HG03442 (cell line): Measurements from ENCODE around the gene GPSM1.

Source experiments
- ATAC-seq: cut with Tn5 transposase; IDR thresholded peaks from one replicate; pipeline ENCODE4 v1.9.1; 2021; ENCODE audit warnings: mild to moderate bottlenecking, moderate library complexity; ENCODE audit not compliant: unreplicated experiment

GPSM1 gene

DNA sequence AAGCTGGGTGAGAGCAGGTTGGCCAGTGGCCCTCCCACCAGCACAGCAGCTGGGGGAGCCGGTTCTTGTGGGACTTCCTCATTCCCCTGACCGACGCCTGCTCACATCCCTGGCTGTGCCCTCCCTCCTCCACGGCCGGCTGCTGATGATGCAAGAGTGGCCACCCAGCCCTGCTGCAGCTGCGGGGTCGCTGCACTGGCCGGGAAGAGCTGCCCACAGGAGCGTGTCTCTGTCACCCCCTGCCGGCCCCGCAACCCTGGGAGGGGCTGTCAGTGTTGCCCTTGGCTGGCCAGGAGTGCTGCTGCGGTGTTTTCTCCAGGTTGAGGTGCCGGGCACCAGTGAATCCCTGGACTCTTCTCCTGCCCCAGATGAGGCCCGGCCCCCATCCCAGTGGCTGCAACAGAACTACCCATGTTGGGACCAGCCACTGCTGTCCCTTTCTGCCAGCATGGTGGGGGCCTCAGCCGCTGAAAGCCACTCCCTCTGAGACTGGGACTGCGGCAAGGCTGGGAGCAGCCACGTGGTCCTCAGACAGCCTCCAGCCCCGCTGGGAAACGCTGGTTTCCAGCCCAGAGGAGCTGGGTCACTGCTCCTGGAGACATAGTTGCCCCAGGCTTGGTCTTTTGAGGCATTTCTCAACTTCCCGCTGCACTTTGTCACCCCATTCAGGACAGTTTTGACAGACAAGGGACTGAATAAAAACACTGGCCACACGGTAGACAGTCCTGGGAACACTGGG lies 45.4 kb downstream of the GPSM1 start:
- no peak for ATAC-seq

DNA sequence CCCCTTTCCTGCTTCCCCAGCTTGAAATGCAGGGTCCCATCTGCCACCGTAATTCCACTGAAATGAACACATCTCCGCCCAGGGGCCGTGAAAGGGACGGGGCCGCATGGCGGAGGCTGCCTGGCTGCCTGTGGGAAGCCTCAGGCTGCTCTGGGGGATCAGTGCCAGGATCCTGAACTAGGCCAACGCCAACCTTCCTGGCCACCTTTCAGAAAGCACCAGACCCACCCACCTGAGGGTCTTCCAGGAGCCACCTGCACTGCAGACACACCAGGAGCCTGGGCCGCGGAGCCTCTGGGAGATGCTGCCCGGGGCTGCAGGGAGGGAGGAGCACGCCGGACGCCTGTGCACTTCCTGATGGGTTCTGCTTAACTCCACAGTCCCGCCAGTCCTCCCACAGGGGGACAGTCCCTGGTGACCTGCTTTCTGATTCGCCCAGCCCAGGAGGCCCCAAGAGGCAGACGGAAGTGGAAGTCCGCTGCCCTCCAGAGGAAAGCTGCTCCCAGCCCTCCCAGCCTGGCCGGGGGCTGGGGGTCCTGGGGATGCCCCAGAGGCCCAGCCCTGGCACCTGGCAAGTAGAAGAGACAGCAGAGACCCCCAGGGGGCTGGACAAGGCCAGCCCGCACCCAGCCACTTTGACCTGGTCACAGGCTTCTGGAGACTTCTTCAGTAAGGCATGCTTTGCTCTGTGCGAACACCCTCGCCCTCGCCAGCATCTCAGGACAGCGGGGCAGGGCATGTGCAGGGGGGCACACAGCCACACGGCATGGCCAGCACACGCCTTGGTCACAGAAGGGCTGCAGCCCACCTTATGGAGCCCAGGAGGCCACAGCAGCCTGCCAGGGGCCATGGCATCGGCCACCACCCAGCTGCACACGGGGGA lies 46.2 kb downstream of the GPSM1 start, which contains the start of gene CARD9:
Gene CARD9, minus strand, starts transcription at position 370 of the 883 bp plus-strand sequence. CDS start 1,591 bp downstream, outside the sequence.
- no peak for ATAC-seq

DNA sequence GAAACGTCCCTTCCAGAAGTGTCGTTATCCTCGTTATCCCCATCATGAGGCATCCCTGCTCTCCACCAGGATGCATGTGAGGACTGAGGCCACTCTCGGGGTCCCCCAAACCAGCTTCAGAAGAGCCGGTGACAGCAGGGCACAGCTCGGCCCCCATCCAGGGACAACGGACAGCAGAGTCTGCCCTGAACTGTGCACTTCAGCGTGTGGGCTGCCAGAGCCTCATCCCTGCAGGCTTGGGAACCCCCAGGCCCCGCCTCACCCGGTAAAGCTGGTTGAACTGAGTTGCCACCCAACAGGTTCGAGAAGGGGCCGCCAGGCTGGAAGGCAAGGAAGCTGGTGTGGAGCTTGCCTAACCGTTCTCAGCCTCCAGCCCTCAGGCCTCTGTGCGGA lies 46.8 kb downstream of the GPSM1 start:
- no peak for ATAC-seq

DNA sequence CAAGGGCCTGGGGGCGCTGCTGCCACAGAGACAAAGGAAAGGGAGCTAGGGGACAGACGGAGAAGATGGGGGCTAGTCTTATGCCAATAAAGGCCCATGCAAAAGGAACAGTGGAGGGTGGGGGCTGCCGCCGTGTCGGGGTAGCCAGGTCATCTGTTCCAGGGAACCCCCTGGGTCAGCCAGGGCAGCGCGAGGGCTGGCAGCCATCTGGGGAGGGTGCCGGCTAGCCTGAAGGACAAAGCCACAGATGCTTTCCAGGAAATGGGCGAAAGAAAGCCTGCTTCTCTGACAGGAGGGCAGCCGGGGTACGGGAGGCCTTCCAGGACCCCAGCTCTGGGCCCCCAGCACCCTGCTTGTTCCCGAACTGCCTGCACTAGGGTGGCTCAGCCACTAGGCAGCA lies 47.8 kb downstream of the GPSM1 start:
- no peak for ATAC-seq

DNA sequence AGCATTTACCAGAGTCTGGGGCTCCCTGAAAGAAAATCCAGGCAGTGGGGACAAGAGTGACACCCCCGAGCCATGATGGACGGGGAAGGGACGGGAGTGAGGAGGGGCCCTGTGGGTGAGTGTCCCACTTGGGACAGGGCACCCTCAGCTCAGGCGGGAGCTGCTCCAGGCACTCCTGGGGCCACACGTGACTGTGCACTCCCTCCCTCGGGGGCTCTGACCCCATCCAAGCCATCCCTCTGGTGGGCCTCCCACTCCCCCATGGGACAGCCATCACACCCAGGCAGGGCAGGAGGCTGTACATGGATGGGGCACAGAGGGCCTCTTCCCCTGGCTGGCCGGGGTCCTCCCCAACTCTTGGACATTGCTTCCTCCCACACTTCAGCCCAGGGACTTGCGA lies 49.1 kb downstream of the GPSM1 start:
- no peak for ATAC-seq

- no peak for ATAC-seq
Measured at GRCh38 chr9:136377341-136378169, 50.2 kb downstream of the GPSM1 start.

GRCh38 chr9:136378170-136379002 lies 51.0 kb downstream of the GPSM1 start:
- ATAC-seq: no peak

DNA sequence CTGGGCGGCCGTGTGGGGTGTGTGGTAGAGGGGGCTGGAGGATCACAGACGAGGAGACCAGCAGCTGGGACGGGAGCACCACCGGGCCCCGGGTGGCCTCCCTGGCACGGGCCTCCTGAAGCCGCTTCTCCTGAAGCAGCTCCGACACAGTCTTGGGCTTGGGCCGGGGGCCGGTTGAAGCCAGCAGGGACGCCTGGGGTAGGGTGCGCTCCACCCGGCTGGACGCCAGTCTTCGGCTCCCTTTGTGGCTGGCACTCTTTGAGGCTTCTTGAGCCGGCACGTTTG lies 51.6 kb downstream of the GPSM1 start:
- no peak for ATAC-seq

- ATAC-seq: no peak
Measured at GRCh38 chr9:136379401-136379800, 52.1 kb downstream of the GPSM1 start.

DNA sequence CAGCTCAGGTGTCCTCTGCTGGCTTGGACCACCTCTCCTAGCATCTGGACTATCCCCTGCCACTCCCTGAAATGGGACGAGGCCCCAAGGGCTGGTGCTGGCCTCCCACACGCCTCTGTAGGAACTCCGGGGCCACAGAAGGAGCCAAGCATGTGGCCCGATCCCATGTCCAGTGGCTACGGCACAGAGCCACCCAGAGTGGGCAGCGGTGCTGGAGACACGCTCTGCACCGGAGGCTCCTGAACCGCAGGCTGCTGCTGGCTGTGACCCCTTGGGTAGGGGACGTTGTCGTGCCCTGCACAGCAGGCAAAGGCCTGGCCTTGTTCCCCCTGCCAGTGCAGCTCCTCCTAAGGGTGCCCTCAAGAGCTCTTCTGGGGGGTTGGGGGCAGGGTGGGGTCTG lies 52.6 kb downstream of the GPSM1 start:
- no peak for ATAC-seq

DNA sequence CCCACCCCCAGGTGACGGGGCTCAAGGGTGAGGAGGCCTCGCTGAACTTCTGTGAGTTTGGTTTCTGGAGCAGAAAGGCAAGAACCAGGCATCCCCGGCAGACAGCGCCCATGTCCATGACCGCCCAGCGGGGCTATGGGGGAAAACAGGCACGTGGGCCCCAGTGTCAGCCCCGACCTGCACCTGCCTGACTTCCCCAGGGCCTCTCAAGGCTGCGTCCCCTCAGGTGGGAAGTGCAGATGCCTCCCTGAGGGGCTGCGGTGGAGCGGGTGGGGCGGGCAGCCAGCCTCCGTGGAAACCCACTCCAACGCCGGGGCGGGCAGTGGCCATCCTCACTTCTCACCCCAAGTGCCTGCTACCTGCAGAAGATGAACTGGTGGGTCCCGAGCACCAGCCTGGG lies 53.0 kb downstream of the GPSM1 start:
- ATAC-seq: no peak

DNA sequence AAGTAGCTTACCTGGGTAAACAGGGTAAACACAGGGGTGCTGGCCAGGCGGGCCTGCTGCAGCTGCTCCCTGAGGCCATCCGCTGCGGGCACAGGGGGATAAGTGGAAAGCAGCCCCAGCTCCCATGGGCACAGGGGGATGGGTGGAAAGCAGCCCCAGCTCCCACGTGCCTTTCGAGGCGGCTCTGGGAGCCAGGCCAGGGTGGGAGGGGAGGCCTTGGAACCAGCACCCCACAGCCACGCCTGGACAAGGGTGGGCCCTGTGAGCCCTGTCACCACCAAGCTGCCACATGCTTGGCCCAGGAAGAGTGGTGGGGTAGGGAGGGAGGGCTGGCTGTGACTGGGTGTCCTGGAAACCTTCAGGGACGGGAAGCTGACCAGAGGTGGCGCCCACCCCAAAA lies 54.0 kb downstream of the GPSM1 start:
- no peak for ATAC-seq

DNA sequence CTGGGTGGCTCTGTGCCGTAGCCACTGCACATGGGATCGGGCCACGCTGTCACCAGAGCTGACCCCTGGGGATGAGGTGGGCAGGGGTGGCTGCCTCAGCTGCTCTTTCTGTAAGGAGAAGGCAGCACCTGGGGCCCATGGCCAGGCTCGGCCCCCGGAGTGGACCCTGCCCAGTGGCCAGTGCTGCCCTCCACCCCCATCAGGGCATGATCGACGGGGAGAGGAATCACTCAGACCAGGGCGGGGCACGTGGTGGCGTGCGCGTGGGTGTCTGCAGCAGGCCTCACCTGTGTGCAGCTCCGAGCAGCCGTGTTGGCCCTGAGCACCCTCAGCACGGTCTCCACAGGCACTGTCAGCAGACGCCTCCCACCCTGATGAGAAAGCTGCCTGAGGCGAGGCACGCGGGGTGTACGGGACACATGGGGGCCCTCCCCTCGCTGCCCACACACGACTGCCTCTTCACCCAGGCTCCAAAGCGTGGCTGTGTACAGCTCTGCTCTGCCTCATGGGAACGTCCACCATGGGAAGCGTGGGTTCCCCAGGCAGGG lies 54.7 kb downstream of the GPSM1 start:
- ATAC-seq: no peak

DNA sequence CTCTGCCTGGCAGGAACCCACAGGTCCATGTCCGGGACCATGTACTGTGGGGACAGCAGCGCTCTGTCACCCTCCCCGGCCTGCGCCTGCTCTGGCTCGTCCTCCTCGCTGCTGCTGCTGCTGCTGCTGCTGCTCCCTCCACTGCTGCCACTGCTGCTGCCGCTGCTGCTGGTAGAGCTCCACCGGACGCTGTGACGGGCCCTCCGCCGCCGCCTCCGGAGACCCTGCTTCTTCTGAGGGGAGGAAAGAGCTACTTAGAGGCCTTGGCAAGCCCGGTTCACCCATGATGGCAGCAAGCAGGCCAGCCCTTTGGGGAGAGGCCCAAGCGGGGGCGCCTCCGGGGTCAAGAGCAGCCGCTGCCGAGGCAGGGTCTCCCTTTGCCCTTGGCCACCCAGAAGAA lies 56.1 kb downstream of the GPSM1 start:
- no peak for ATAC-seq

DNA sequence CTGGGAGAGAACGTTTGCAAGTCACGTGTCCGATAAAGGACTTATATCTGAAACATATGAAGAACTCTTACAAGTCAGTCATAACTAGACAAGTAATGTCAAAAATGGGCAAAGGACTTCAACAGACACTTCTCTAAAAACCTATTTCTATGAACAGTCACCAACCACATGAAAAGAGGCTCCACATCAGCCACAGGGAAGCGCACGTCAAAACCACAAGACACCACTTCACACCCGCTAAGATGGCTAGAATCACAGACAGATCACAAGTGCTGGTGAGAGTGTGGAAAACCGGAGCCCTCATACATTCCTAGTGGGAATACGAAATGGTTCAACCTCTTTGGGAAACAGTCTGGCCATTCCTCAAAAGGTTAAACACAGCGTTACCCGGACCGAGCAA lies 57.7 kb downstream of the GPSM1 start:
- ATAC-seq: no peak

- ATAC-seq: no peak
Measured at GRCh38 chr9:136386018-136386417, 58.7 kb downstream of the GPSM1 start.

GRCh38 chr9:136387217-136387616 lies 59.9 kb downstream of the GPSM1 start:
- ATAC-seq: no peak

DNA sequence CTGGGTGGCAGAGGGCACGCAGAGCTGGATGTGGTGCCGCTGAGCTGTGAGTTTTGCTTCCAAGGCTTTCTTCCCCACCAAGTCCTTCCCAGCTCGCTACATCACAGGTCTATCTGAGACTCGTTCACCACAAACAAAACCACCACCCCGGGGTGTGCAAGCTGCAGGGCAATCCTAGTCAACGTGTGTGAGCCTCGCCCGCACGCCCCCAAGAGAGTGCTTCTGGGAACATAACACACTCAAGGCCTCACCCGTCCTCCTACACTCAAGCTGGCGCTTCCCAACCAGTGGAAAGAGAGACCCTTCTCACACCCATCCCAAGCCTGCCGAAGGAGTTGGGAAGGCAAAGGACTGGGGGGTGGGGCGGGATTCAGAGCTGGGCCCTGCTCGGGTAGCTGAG lies 62.1 kb downstream of the GPSM1 start:
- ATAC-seq: no peak

DNA sequence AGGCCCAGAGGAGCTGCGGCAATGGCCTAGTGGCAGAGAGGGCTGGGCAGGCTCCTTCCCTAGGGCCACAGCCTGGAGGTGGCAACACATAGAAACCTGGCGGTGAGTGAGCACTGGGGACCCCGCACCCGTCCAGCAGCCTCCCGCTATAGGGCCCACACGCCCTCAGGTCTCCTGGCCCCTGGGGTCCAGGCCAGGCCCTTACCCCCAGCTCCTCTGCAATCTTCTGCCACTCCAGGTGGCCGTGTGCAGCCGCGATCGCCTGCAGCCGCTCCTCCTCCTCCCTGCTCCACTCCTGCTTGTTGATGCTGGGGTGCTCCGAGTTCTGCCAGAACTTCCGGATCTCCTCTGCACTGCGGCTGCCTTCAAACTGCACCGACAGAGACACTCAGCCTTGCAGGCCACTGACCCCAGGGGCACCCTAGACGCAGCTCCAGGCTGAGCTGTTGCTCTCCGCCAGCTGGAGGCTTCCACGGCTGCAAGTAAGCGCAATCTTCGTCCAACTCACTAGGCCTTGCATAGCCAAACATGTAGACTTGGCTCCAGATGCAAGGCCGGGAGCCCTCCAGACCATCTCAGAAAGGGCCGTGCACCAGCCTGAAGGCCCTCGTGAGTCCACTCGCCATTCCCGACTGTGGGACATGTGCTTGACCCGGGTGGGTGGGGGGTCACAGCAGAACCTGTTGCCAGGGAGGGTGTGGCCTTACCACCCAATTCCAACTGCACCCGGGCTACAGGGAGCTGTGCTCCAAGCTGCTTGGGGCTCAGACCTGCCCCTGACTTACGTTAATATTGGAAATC lies 64.6 kb downstream of the GPSM1 start:
- ATAC-seq: no peak
